PC-9 (cell line): ENCODE results near the gene ACTR1A.

Source experiments
- CTCF ChIP-seq: fragments of 200-600 bp; sonication (generic); conservative IDR thresholded peaks from 2 replicates; pipeline ENCODE4 v1.6.1; 2017; ENCODE audit warnings: mixed run types, antibody characterized with exemption, mild to moderate bottlenecking, moderate library complexity
- EZH2 ChIP-seq: fragments of 200-600 bp; sonication (generic); IDR thresholded peaks from 2 replicates; pipeline ENCODE4 v1.8.0; 2017; ENCODE audit warnings: antibody characterized with exemption, low read depth

DNA sequence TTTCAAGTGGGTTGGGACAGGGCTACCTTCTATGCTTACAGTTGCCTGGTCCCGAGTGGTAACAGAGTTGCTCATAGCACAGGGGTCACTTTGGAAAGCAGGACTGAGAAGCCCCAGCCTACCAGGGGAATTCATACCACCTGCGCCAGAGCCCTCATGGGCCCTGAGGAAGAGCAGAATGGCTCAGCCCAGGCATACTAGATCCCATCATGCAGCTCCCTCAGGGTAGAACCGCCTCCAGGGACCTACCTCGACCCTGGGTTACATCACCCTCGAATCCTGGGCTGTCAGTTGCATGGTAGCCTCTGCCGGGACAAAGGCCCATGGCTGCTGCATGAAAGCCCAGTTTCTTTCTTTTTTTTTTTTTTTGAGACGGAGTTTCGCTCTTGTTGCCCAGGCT lies 73.0 kb downstream of the ACTR1A start:
- TF ChIP-seq CTCF (no peak), EZH2 (no peak)
